GF-D8 (cell line): ENCODE data around the gene KCNF1.

ENCODE experiments used
- DNase-seq: peaks from one replicate; lab custom pipeline; 2025; lab: John Stamatoyannopoulos, UW

Gene KCNF1

GRCh38 chr2:10880586-10881321 is 31.0 kb upstream of the KCNF1 start:
- DNase-seq: no peak

- no peak for DNase-seq
These were observed 29.2 kb upstream of the KCNF1 start for GRCh38 chr2:10882568-10882967.

GRCh38 chr2:10883066-10883465 is 28.7 kb upstream of the KCNF1 start:
- no peak for DNase-seq

- no peak for DNase-seq
These were observed 27.8 kb upstream of the KCNF1 start for GRCh38 chr2:10883801-10884478.

GRCh38 chr2:10884574-10884975 is 27.2 kb upstream of the KCNF1 start:
- DNase-seq: no peak

- no peak for DNase-seq
These were observed 26.5 kb upstream of the KCNF1 start for GRCh38 chr2:10885094-10885860.

GRCh38 chr2:10887476-10887875 is 24.3 kb upstream of the KCNF1 start:
- DNase-seq: no peak

- no peak for DNase-seq
These were observed 22.0 kb upstream of the KCNF1 start for GRCh38 chr2:10889651-10890215.

GRCh38 chr2:10890706-10891270 is 20.9 kb upstream of the KCNF1 start:
- DNase-seq: no peak

- DNase-seq: no peak
These were observed 20.3 kb upstream of the KCNF1 start for GRCh38 chr2:10891390-10891789.

- no peak for DNase-seq
These were observed 19.9 kb upstream of the KCNF1 start for GRCh38 chr2:10891848-10892247.

GRCh38 chr2:10892316-10892715 is 19.4 kb upstream of the KCNF1 start:
- no peak for DNase-seq

GRCh38 chr2:10892796-10893350 is 18.9 kb upstream of the KCNF1 start:
- DNase-seq: no peak

GRCh38 chr2:10894264-10894935 is 17.3 kb upstream of the KCNF1 start:
- DNase-seq: no peak

GRCh38 chr2:10895231-10895630 is 16.5 kb upstream of the KCNF1 start:
- DNase-seq: no peak

GRCh38 chr2:10897956-10898355 is 13.8 kb upstream of the KCNF1 start:
- no peak for DNase-seq

- DNase-seq: peak; percentile 7
These were observed 11.3 kb upstream of the KCNF1 start for GRCh38 chr2:10900216-10901109.

- no peak for DNase-seq
These were observed 10.4 kb upstream of the KCNF1 start for GRCh38 chr2:10901160-10901939.

- no peak for DNase-seq
These were observed 7.9 kb upstream of the KCNF1 start for GRCh38 chr2:10903861-10904210.

- no peak for DNase-seq
These were observed 7.3 kb upstream of the KCNF1 start for GRCh38 chr2:10904455-10904854.
